ENCODE data around the gene CDS2.

DNA sequence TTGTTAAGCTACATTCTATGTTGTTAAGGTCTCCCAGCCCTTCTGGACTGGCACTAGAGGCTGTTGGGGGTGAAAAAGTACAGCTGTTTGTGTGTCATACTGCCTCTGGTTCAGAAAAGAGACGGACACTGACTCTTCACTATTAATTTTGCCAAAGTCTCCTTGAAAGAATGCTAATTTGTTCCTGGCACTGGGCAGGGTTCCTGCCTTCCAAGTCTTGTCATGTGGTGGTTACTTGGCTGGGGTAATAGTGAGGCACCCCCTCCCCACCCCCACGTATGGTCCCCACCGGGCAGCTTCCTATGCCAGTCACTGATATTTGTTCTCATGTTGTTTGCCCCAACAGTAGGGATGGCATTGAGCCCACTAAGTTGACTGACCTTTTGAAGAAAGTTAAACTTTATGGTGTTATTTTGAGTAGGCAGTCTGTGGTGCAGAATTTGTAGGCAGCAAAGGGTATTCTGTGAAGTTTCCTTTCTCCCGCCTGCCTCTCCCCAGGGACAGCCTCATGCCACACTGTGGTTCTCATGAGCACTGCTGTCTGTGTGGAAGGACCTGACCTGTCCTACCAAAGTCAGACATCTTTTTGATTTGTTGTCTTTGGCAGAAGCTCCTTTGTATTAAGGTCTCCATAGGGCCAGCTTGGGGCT, 8.7 kb downstream of the CDS2 start:
- TF ChIP-seq, protein P1, sequence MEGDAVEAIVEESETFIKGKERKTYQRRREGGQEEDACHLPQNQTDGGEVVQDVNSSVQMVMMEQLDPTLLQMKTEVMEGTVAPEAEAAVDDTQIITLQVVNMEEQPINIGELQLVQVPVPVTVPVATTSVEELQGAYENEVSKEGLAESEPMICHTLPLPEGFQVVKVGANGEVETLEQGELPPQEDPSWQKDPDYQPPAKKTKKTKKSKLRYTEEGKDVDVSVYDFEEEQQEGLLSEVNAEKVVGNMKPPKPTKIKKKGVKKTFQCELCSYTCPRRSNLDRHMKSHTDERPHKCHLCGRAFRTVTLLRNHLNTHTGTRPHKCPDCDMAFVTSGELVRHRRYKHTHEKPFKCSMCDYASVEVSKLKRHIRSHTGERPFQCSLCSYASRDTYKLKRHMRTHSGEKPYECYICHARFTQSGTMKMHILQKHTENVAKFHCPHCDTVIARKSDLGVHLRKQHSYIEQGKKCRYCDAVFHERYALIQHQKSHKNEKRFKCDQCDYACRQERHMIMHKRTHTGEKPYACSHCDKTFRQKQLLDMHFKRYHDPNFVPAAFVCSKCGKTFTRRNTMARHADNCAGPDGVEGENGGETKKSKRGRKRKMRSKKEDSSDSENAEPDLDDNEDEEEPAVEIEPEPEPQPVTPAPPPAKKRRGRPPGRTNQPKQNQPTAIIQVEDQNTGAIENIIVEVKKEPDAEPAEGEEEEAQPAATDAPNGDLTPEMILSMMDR (tag by site-specific recombination; IDR thresholded peaks at IDR 0.05), result no peak
- no peak for TF ChIP-seq KLF1 (tag by site-specific recombination; IDR thresholded peaks at IDR 0.05)
- no peak for TF ChIP-seq ZNF677 (tag by site-specific recombination; IDR thresholded peaks at IDR 0.05)
- TF ChIP-seq KLF16 (tag by site-specific recombination; IDR thresholded peaks at IDR 0.05), result no peak
- TF ChIP-seq, protein P2, sequence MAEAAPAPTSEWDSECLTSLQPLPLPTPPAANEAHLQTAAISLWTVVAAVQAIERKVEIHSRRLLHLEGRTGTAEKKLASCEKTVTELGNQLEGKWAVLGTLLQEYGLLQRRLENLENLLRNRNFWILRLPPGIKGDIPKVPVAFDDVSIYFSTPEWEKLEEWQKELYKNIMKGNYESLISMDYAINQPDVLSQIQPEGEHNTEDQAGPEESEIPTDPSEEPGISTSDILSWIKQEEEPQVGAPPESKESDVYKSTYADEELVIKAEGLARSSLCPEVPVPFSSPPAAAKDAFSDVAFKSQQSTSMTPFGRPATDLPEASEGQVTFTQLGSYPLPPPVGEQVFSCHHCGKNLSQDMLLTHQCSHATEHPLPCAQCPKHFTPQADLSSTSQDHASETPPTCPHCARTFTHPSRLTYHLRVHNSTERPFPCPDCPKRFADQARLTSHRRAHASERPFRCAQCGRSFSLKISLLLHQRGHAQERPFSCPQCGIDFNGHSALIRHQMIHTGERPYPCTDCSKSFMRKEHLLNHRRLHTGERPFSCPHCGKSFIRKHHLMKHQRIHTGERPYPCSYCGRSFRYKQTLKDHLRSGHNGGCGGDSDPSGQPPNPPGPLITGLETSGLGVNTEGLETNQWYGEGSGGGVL (tag by site-specific recombination; IDR thresholded peaks at IDR 0.05), result no peak
- no peak for TF ChIP-seq ZNF155 (tag by site-specific recombination; IDR thresholded peaks at IDR 0.05)
- TF ChIP-seq, protein P3, sequence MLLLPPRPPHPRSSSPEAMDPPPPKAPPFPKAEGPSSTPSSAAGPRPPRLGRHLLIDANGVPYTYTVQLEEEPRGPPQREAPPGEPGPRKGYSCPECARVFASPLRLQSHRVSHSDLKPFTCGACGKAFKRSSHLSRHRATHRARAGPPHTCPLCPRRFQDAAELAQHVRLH (tag by site-specific recombination; IDR thresholded peaks at IDR 0.05), result no peak
- TF ChIP-seq, protein P4, sequence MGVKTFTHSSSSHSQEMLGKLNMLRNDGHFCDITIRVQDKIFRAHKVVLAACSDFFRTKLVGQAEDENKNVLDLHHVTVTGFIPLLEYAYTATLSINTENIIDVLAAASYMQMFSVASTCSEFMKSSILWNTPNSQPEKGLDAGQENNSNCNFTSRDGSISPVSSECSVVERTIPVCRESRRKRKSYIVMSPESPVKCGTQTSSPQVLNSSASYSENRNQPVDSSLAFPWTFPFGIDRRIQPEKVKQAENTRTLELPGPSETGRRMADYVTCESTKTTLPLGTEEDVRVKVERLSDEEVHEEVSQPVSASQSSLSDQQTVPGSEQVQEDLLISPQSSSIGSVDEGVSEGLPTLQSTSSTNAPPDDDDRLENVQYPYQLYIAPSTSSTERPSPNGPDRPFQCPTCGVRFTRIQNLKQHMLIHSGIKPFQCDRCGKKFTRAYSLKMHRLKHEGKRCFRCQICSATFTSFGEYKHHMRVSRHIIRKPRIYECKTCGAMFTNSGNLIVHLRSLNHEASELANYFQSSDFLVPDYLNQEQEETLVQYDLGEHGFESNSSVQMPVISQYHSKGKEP (tag by site-specific recombination; IDR thresholded peaks at IDR 0.05), result no peak
- no peak for TF ChIP-seq ZNF350 (tag by site-specific recombination; IDR thresholded peaks at IDR 0.05)
- TF ChIP-seq ZNF239 (tag by site-specific recombination; IDR thresholded peaks at IDR 0.05), result no peak
- TF ChIP-seq, protein P5, sequence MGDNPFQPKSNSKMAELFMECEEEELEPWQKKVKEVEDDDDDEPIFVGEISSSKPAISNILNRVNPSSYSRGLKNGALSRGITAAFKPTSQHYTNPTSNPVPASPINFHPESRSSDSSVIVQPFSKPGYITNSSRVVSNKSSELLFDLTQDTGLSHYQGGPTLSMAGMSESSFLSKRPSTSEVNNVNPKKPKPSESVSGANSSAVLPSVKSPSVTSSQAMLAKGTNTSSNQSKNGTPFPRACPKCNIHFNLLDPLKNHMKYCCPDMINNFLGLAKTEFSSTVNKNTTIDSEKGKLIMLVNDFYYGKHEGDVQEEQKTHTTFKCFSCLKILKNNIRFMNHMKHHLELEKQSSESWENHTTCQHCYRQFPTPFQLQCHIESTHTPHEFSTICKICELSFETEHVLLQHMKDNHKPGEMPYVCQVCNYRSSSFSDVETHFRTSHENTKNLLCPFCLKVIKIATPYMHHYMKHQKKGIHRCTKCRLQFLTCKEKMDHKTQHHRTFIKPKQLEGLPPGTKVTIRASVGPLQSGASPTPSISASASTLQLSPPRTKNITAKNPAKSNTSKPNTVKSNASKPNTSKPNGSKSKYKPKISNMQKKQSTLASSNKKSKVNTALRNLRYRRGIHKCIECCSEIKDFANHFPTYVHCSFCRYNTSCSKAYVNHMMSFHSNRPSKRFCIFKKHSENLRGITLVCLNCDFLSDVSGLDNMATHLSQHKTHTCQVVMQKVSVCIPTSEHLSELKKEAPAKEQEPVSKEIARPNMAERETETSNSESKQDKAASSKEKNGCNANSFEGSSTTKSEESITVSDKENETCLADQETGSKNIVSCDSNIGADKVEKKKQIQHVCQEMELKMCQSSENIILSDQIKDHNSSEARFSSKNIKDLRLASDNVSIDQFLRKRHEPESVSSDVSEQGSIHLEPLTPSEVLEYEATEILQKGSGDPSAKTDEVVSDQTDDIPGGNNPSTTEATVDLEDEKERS (tag by site-specific recombination; IDR thresholded peaks at IDR 0.05), result no peak
- TF ChIP-seq, protein P6, sequence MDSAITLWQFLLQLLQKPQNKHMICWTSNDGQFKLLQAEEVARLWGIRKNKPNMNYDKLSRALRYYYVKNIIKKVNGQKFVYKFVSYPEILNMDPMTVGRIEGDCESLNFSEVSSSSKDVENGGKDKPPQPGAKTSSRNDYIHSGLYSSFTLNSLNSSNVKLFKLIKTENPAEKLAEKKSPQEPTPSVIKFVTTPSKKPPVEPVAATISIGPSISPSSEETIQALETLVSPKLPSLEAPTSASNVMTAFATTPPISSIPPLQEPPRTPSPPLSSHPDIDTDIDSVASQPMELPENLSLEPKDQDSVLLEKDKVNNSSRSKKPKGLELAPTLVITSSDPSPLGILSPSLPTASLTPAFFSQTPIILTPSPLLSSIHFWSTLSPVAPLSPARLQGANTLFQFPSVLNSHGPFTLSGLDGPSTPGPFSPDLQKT (IDR thresholded peaks at IDR 0.05; ENCODE audit: borderline replicate concordance, low read depth, low read length), result no peak

Data from HEK293 (cell line).